ENCODE results near the gene PIRT. TPM values are rescaled to one million over a fixed set of nuclear protein-coding genes. Genes with fewer than 3 reads are reported as not detected.

PIRT gene
- total RNA-seq, result not detected in 2 replicates

DNA sequence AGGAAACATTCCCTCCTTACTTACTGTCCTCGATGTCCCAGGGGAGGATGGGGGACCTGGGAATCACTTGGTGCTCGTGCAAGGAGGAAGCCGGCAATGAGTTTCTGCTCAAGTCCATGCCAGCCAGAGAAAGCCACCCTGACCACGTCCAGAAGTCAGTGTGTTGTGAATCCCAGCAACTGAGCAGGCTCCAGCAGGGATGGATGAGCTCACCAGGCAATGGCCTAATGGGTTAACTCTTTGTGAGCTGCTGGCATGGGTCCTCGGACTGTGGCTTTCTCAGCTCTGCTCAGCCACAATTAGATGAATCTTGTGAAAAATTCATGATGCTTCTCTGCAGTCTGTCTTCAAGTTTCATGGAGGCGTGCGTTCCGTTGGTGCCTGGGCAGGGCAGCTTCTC is at the start of gene PIRT:
PIRT (minus strand) TSS at position 167 of the 400 bp plus-strand sequence. CDS start 12,442 bp downstream, outside the sequence.

DNA sequence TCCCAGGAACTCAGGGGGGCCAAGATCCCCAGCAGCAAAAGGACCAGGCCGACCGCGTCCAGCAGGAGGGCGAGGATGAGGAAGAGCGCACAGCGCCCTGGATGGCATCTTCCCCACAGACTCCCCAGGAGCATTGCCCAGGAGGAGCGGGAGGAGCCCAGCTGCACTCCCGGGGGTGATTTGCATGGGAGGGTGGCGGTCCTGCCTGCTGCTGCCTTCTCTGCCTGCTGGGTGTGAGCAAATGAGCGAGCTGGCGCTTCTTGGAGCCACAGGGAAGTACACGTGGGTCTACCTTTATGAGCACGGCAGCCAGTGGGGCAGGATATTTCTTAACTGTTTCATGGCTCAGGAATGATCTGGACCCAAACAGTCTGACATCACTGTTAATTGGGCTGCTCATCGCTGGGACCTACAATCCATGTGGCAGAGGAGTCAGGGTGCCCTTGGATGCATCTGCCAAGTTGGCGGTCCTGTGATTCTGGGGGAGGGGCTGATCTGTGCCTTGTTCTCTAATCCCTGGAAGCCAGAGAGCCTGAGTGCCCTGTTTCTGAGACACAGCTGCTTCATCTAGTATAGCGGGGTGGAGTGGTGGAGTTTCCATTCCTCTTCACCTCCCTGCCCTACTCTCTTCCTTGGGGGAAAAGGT is 33.9 kb downstream of the PIRT start, which contains the start of gene TMEM238L:
TMEM238L (minus strand) TSS at position 270 of the 646 bp plus-strand sequence; CDS start at position 134, 136 bp downstream.

Other genes with a start within 250 kb of the PIRT start
- 0.56 and 1.5 TPM in 2 replicates for gene MYH3, start 180.8 kb downstream of the PIRT start, total RNA-seq
- 26.6 and 27.9 TPM in 2 replicates for gene SCO1, start 140.6 kb downstream of the PIRT start, total RNA-seq
- 14.3 and 14.8 TPM in 2 replicates for gene ADPRM, start 140.5 kb downstream of the PIRT start, total RNA-seq
- 3.6 and 5.1 TPM in 2 replicates for gene TMEM220, start 108.1 kb downstream of the PIRT start, total RNA-seq
- not detected in 2 replicates for gene TMEM238L, start 34.0 kb downstream of the PIRT start, total RNA-seq